ENCODE data around the gene TMEM101.

TMEM101 gene

GRCh38 chr17:43987131-43988021 lies 27.4 kb downstream of the TMEM101 start:
- whole genome bisulfite sequencing, 2 experiments, result 69 to 76% methylated on average over 12 of the region's 12 CpGs
- H3K9me3 ChIP-seq (ENCODE audit: control insufficient read depth, low read length), result no peaks in the 10 kb centered on the region
- H3K27ac ChIP-seq (ENCODE audit: insufficient read depth, low read depth, low read length, poor library complexity, severe bottlenecking), result no peak overlapping the region
- peaks cover 21% of the 10 kb centered on the region for H3K27me3 ChIP-seq (ENCODE audit: control insufficient read depth, insufficient read depth, low read length, poor library complexity, severe bottlenecking)
- peaks cover 14% of the 10 kb centered on the region for H3K4me1 ChIP-seq (ENCODE audit: control insufficient read depth, insufficient read depth, low read length)
- no peak overlapping the region for H3K4me3 ChIP-seq (ENCODE audit: insufficient read depth, low read depth, low read length)
- no peaks in the 10 kb centered on the region for H3K36me3 ChIP-seq (ENCODE audit: control insufficient read depth, insufficient read depth, low read length)

- H3K4me1 ChIP-seq (ENCODE audit: control insufficient read depth, insufficient read depth, low read length), result peaks cover 14% of the 10 kb centered on the region
- peaks cover 27% of the 10 kb centered on the region for H3K27me3 ChIP-seq (ENCODE audit: control insufficient read depth, insufficient read depth, low read length, poor library complexity, severe bottlenecking)
- 93 to 94% methylated on average over 7 of the region's 7 CpGs for WGBS, 2 experiments
- no peaks in the 10 kb centered on the region for H3K9me3 ChIP-seq (ENCODE audit: control insufficient read depth, low read length)
- H3K27ac ChIP-seq (ENCODE audit: insufficient read depth, low read depth, low read length, poor library complexity, severe bottlenecking), result no peak overlapping the region
- no peaks in the 10 kb centered on the region for H3K36me3 ChIP-seq (ENCODE audit: control insufficient read depth, insufficient read depth, low read length)
- H3K4me3 ChIP-seq (ENCODE audit: insufficient read depth, low read depth, low read length), result no peak overlapping the region
Observed at GRCh38 chr17:43986225-43986981, 28.4 kb downstream of the TMEM101 start.

DNA sequence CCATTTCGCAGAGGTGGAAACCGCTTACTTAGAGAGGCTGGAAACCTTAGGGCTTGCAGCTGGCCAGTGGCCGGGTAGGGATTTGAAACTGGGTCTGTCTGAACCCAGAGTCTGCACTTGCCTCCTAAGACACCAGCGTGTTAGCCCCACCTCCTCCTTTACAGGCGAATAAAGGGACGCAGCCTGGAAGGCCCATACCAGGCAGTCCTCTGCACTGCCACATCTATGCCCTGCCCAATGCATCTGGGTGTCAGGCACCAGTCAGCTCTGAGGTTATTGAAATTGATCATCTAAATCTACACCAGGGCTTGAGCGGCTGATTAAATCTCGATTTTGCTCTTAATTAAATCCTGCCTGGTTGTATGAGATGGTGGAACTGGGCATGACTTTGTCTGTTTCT lies 30.2 kb downstream of the TMEM101 start:
- 33 to 40% methylated on average over 8 of the region's 8 CpGs for WGBS, 2 experiments
- no peak overlapping the region for H3K27ac ChIP-seq (ENCODE audit: insufficient read depth, low read depth, low read length, poor library complexity, severe bottlenecking)
- H3K9me3 ChIP-seq (ENCODE audit: control insufficient read depth, low read length), result no peaks in the 10 kb centered on the region
- peaks cover 27% of the 10 kb centered on the region for H3K27me3 ChIP-seq (ENCODE audit: control insufficient read depth, insufficient read depth, low read length, poor library complexity, severe bottlenecking)
- H3K4me3 ChIP-seq (ENCODE audit: insufficient read depth, low read depth, low read length), result peak overlapping the region; percentile 53
- no peaks in the 10 kb centered on the region for H3K36me3 ChIP-seq (ENCODE audit: control insufficient read depth, insufficient read depth, low read length)
- peaks cover 14% of the 10 kb centered on the region for H3K4me1 ChIP-seq (ENCODE audit: control insufficient read depth, insufficient read depth, low read length)

GRCh38 chr17:43983515-43984411 lies 31.0 kb downstream of the TMEM101 start:
- Histone ChIP-seq H3K9me3 (ENCODE audit: control insufficient read depth, low read length) (no peaks in the 10 kb centered on the region), H3K4me1 (ENCODE audit: control insufficient read depth, insufficient read depth, low read length) (peaks cover 14% of the 10 kb centered on the region), H3K4me3 (ENCODE audit: insufficient read depth, low read depth, low read length) (peak overlapping the region; percentile 53), H3K36me3 (ENCODE audit: control insufficient read depth, insufficient read depth, low read length) (no peaks in the 10 kb centered on the region), H3K27ac (ENCODE audit: insufficient read depth, low read depth, low read length, poor library complexity, severe bottlenecking) (no peak overlapping the region), H3K27me3 (ENCODE audit: control insufficient read depth, insufficient read depth, low read length, poor library complexity, severe bottlenecking) (peaks cover 27% of the 10 kb centered on the region)
- WGBS, 2 experiments, result 1 to 2% methylated on average over 78 of the region's 78 CpGs

DNA sequence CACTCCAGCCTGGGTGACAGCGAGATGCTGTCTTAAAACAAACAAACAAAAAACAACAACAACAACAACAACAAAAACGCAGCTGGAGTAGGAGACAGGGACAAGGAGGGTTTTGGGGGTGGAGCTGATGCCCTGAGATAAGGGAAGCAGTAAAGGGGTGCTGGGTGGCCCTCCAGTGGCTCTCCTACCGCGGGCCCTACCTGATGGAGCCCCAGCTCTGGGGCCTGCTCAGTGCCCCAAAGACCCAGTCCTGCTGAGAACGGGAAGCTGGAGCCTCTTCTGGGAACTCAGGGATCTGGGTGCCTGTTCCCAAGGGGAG lies 31.6 kb downstream of the TMEM101 start:
- 28 to 41% methylated on average over 4 to 5 of the region's 5 CpGs for WGBS, 2 experiments
- H3K27ac ChIP-seq (ENCODE audit: insufficient read depth, low read depth, low read length, poor library complexity, severe bottlenecking), result no peak overlapping the region
- peaks cover 14% of the 10 kb centered on the region for H3K4me1 ChIP-seq (ENCODE audit: control insufficient read depth, insufficient read depth, low read length)
- no peaks in the 10 kb centered on the region for H3K9me3 ChIP-seq (ENCODE audit: control insufficient read depth, low read length)
- H3K36me3 ChIP-seq (ENCODE audit: control insufficient read depth, insufficient read depth, low read length), result no peaks in the 10 kb centered on the region
- H3K4me3 ChIP-seq (ENCODE audit: insufficient read depth, low read depth, low read length), result peak overlapping the region; percentile 53
- H3K27me3 ChIP-seq (ENCODE audit: control insufficient read depth, insufficient read depth, low read length, poor library complexity, severe bottlenecking), result peaks cover 27% of the 10 kb centered on the region

DNA sequence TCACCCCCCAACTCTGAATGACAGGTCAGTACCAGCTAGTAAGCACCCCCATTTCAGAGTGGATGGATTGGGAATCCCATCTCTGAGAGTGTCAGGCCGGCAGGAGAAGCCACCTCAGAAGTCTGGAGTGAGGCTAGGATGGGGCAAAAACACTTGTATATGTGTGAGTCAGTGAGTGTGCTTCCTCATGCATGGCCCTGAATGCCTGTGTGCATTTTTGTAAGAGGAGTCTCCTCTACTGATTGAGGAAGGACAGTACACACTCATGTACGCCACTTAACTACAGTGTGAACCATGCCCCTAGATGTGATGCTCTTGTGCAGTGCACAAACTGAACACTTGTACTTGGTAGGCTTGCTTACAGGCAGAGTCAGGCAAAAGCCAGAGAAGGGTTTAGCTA lies 32.6 kb downstream of the TMEM101 start:
- WGBS, 2 experiments, result 87 to 93% methylated on average over 2 of the region's 2 CpGs
- Histone ChIP-seq H3K27ac (ENCODE audit: insufficient read depth, low read depth, low read length, poor library complexity, severe bottlenecking) (no peak overlapping the region), H3K4me1 (ENCODE audit: control insufficient read depth, insufficient read depth, low read length) (peaks cover 9% of the 10 kb centered on the region), H3K9me3 (ENCODE audit: control insufficient read depth, low read length) (no peaks in the 10 kb centered on the region), H3K4me3 (ENCODE audit: insufficient read depth, low read depth, low read length) (no peak overlapping the region), H3K27me3 (ENCODE audit: control insufficient read depth, insufficient read depth, low read length, poor library complexity, severe bottlenecking) (peaks cover 27% of the 10 kb centered on the region), H3K36me3 (ENCODE audit: control insufficient read depth, insufficient read depth, low read length) (no peaks in the 10 kb centered on the region)

DNA sequence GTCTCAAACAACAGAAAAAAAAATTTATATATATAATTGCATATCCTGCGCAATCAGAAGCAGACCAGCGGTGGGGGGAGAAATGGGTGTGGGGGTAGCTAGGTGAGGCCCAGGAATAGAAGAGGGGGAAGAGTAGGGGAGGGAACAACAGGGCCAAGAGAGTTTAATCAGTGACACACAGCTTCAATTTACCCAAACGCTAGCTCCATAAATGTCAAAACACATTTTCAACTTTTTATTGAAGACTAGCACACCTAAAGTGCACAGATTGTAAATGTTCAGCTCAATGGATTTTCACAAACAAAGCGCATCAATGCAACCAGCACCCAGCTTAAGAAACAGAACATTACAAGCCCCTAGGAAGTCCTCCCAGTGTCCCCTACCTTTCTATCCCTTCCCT lies 35.1 kb downstream of the TMEM101 start:
- peaks cover 8% of the 10 kb centered on the region for H3K4me1 ChIP-seq (ENCODE audit: control insufficient read depth, insufficient read depth, low read length)
- H3K9me3 ChIP-seq (ENCODE audit: control insufficient read depth, low read length), result no peaks in the 10 kb centered on the region
- H3K4me3 ChIP-seq (ENCODE audit: insufficient read depth, low read depth, low read length), result no peak overlapping the region
- 81 to 94% methylated on average over 4 of the region's 4 CpGs for WGBS, 2 experiments
- peaks cover 27% of the 10 kb centered on the region for H3K27me3 ChIP-seq (ENCODE audit: control insufficient read depth, insufficient read depth, low read length, poor library complexity, severe bottlenecking)
- no peaks in the 10 kb centered on the region for H3K36me3 ChIP-seq (ENCODE audit: control insufficient read depth, insufficient read depth, low read length)
- no peak overlapping the region for H3K27ac ChIP-seq (ENCODE audit: insufficient read depth, low read depth, low read length, poor library complexity, severe bottlenecking)

GRCh38 chr17:43979011-43979410 lies 35.8 kb downstream of the TMEM101 start:
- H3K4me1 ChIP-seq (ENCODE audit: control insufficient read depth, insufficient read depth, low read length), result peaks cover 1% of the 10 kb centered on the region
- H3K36me3 ChIP-seq (ENCODE audit: control insufficient read depth, insufficient read depth, low read length), result no peaks in the 10 kb centered on the region
- no peaks in the 10 kb centered on the region for H3K9me3 ChIP-seq (ENCODE audit: control insufficient read depth, low read length)
- peaks cover 23% of the 10 kb centered on the region for H3K27me3 ChIP-seq (ENCODE audit: control insufficient read depth, insufficient read depth, low read length, poor library complexity, severe bottlenecking)
- WGBS, 2 experiments, result 78 to 79% methylated on average over 7 of the region's 7 CpGs
- H3K27ac ChIP-seq (ENCODE audit: insufficient read depth, low read depth, low read length, poor library complexity, severe bottlenecking), result no peak overlapping the region
- H3K4me3 ChIP-seq (ENCODE audit: insufficient read depth, low read depth, low read length), result no peak overlapping the region

DNA sequence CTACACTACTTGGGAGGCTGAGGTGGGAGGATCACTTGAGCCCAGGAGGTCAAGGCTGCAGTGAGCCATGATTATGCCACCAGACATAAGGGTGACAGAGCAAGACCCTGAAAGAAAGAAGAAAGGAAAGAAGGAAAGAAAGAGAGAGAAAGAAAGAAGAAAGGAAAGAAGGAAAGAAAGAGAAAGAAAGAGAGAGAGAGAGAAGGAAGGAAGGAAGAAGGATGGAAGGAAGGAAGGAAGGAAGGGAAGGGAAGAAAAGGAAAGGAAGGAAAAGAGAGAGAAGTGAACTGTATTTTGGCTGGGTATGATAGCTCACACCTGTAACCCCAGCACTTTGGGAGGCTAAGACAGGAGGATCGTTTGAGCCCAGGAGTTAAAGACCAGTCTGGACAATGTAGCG lies 36.7 kb downstream of the TMEM101 start:
- H3K9me3 ChIP-seq (ENCODE audit: control insufficient read depth, low read length), result no peaks in the 10 kb centered on the region
- no peaks in the 10 kb centered on the region for H3K4me1 ChIP-seq (ENCODE audit: control insufficient read depth, insufficient read depth, low read length)
- H3K27ac ChIP-seq (ENCODE audit: insufficient read depth, low read depth, low read length, poor library complexity, severe bottlenecking), result no peak overlapping the region
- WGBS, 2 experiments, result 86 to 93% methylated on average over 2 of the region's 2 CpGs
- no peaks in the 10 kb centered on the region for H3K36me3 ChIP-seq (ENCODE audit: control insufficient read depth, insufficient read depth, low read length)
- H3K4me3 ChIP-seq (ENCODE audit: insufficient read depth, low read depth, low read length), result no peak overlapping the region
- H3K27me3 ChIP-seq (ENCODE audit: control insufficient read depth, insufficient read depth, low read length, poor library complexity, severe bottlenecking), result peaks cover 14% of the 10 kb centered on the region

Measured in ectodermal cell (in vitro differentiated cells).